Naive thymus-derived CD4-positive, alpha-beta T cell (primary cell): Measurements from ENCODE around the gene CTR9. TPM values are rescaled to one million over a fixed set of nuclear protein-coding genes. Genes with fewer than 3 reads are reported as not detected.

Experiments
- ATAC-seq: fragments of 150-1000 bp; cut with Tn5 transposase; 2 replicates; pipeline ENCODE4 v1.10.0; 2021; ENCODE audit warnings: mild to moderate bottlenecking, moderate library complexity
- CTCF ChIA-PET: fragments of 350-600 bp; sonication (Branson Sonifier 250); formaldehyde crosslinking; loops from one replicate; lab custom pipeline; 2021; ENCODE audit warnings: antibody characterized with exemption; lab: Charles Lee
- POLR2A ChIA-PET: fragments of 350-600 bp; sonication (Branson Sonifier 250); formaldehyde crosslinking; loops from one replicate; lab custom pipeline; 2021; ENCODE audit warnings: antibody characterized with exemption, inconsistent platforms; lab: Charles Lee
- DNase-seq, 9 donors: peaks; one replicate each; pipeline versions ENCODE4 v3.0.0 to v3.0.0-alpha.2; 2020 to 2022; ENCODE audit warnings: mixed read lengths in 1 of 9
- H3K27ac ChIP-seq: one replicate; pipeline ENCODE4 v1.7.0; 2013; ENCODE audit warnings: mild to moderate bottlenecking, low read depth, low read length, moderate library complexity
- H3K27me3 ChIP-seq, 2 donors: one replicate each; pipeline ENCODE4 v1.7.0; 2013; ENCODE audit warnings: low read length in 2 of 2, mild to moderate bottlenecking in 2 of 2, moderate library complexity in 2 of 2; ENCODE audit not compliant: control insufficient read depth in 2 of 2, insufficient read depth in 2 of 2
- H3K36me3 ChIP-seq, 3 experiments: 1 replicate in 2 of 3; 2 replicates in 1 of 3; pipeline ENCODE4 v1.7.0; 2013; ENCODE audit warnings: low read length in 3 of 3, mild to moderate bottlenecking in 3 of 3, moderate library complexity in 1 of 3; ENCODE audit not compliant: insufficient read depth in 3 of 3, control insufficient read depth in 2 of 3
- H3K4me1 ChIP-seq, 2 donors: one replicate each; pipeline ENCODE4 v1.7.0; 2013; ENCODE audit warnings: low read length in 2 of 2, mild to moderate bottlenecking in 2 of 2, moderate library complexity in 1 of 2; ENCODE audit not compliant: control insufficient read depth in 2 of 2, insufficient read depth in 2 of 2
- H3K4me3 ChIP-seq: 2 replicates; pipeline ENCODE4 v1.7.0; 2013; ENCODE audit warnings: mild to moderate bottlenecking, low read length
- H3K9me3 ChIP-seq, 3 experiments: 1 replicate in 2 of 3; 2 replicates in 1 of 3; pipeline ENCODE4 v1.7.0; 2013; ENCODE audit warnings: low read length in 3 of 3; ENCODE audit not compliant: control insufficient read depth in 2 of 3
- H3K27ac Mint-ChIP-seq, 9 donors: one replicate each; pipeline ENCODE4 v1.8.0; 2020 to 2022; ENCODE audit warnings: mixed read lengths in 9 of 9, mild to moderate bottlenecking in 8 of 9, moderate library complexity in 5 of 9, inconsistent platforms in 2 of 9
- H3K27me3 Mint-ChIP-seq, 5 donors: one replicate each; pipeline ENCODE4 v1.8.0; 2021 to 2022; ENCODE audit warnings: mixed read lengths in 5 of 5, mild to moderate bottlenecking in 1 of 5
- H3K36me3 Mint-ChIP-seq, 5 donors: one replicate each; pipeline ENCODE4 v1.8.0; 2020 to 2022; ENCODE audit warnings: mixed read lengths in 5 of 5, mild to moderate bottlenecking in 3 of 5, inconsistent platforms in 1 of 5
- H3K4me1 Mint-ChIP-seq, 7 donors: one replicate each; pipeline ENCODE4 v1.8.0; 2020 to 2022; ENCODE audit warnings: mixed read lengths in 7 of 7, mild to moderate bottlenecking in 3 of 7, inconsistent platforms in 1 of 7
- H3K4me3 Mint-ChIP-seq, 10 donors: one replicate each; pipeline ENCODE4 v1.8.0; 2020 to 2022; ENCODE audit warnings: mild to moderate bottlenecking in 10 of 10, mixed read lengths in 10 of 10, moderate library complexity in 6 of 10, inconsistent platforms in 2 of 10
- H3K9me3 Mint-ChIP-seq, 11 donors: one replicate each; pipeline ENCODE4 v1.8.0; 2020 to 2022; ENCODE audit warnings: mixed read lengths in 11 of 11, mild to moderate bottlenecking in 4 of 11, inconsistent platforms in 1 of 11, moderate library complexity in 1 of 11
- intact Hi-C, 2 donors: fragments of 100-400 bp; cut with micrococcal nuclease; formaldehyde crosslinking; loops; one replicate each; pipeline ENCODE4 v1.15.1; 2023
- polyA plus RNA-seq, 2 donors: library from polyadenylated mRNA; unstranded; fragments of 300-500 nt; fragmentation: Illumina TruSeq; gene quantifications; one replicate each; pipeline ENCODE4 v1.2.3, GENCODE V29; 2021
- total RNA-seq, 6 experiments: library from RNA in 5 of 6; stranded (reverse) in 5 of 6; gene quantifications; 1 replicate in 5 of 6; 2 replicates in 1 of 6; pipeline ENCODE4 v1.2.3 and lab custom pipeline; 2021 to 2026

The CTR9 gene
- total and polyA plus RNA-seq, 7 experiments from 2014 or later = 23.8 to 70.3 (median 51.7) TPM

DNA sequence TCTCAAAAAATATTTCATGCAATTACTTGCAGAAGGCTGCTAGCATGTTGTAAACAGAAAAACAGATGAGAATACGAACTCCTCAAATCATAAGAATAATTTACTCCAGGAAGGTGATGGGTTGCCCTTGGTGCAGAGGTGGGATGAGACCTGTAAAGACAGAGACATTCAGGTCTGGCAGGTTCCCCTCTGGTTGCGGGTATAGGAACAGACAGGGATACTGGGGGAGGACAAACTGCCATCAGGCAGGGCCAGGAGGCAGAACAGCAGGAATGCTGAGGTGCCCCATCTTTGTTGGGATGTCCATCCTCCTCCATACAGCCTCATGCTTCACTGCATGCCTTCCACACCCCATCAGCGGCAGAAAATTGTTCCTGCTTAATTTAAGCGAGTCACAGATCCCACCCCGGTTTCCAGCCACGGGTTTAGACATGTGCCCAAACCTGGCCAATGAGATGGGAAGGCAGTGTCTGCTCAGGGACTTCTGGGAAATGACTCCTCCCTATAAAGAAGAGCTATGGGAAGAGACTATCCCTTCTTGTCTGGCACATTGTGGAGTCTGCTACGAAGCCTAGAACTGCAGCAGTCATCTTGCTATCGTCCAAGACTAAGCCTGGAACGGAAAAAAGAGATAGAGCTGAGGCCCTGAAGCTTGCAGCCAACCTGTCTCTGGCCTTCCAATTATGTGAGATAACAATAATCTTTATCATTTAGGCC is 34.3 kb upstream of the CTR9 start:
- ChIA-PET POLR2A (no interaction called here), CTCF (no interaction called here)
- Mint-ChIP-seq H3K27me3 (peaks cover 0 to 20% (median 11%) of the 10 kb centered on the region in 5 donors), H3K9me3 (no peaks in the 10 kb centered on the region), H3K27ac (no peak overlapping the region), H3K36me3 (no peaks in the 10 kb centered on the region), H3K4me3 (no peak overlapping the region), H3K4me1 (peaks cover 0 to 3% (median 0%) of the 10 kb centered on the region in 7 donors)
- H3K9me3 ChIP-seq = no peaks in the 10 kb centered on the region
- H3K4me3 ChIP-seq = no peak overlapping the region
- intact Hi-C loops = no loop called here
- no peaks in the 10 kb centered on the region for H3K27me3 ChIP-seq
- no peaks in the 10 kb centered on the region for H3K4me1 ChIP-seq
- ATAC-seq = no peak
- H3K27ac ChIP-seq = no peak overlapping the region
- no peak for DNase-seq
- H3K36me3 ChIP-seq = no peaks in the 10 kb centered on the region

DNA sequence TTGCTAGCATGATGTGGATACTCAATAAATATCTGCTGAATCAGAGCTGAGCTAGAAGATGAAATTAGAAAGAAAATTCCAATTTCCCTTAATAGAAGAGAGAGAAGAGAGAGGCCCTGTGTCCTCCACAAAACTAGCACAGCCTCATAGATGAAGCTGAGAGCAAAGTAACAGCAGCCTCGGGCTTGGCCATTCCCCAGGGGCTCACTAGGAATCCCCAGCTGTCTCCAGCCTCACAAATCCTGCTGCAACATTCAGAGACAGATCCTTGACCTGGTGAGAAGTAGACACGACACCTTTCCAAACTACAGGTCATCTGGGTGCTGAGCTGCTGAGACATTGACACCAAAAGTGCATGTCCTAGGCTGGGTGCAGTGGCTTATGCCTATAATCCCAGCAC is 31.4 kb upstream of the CTR9 start:
- no peak for ATAC-seq

DNA sequence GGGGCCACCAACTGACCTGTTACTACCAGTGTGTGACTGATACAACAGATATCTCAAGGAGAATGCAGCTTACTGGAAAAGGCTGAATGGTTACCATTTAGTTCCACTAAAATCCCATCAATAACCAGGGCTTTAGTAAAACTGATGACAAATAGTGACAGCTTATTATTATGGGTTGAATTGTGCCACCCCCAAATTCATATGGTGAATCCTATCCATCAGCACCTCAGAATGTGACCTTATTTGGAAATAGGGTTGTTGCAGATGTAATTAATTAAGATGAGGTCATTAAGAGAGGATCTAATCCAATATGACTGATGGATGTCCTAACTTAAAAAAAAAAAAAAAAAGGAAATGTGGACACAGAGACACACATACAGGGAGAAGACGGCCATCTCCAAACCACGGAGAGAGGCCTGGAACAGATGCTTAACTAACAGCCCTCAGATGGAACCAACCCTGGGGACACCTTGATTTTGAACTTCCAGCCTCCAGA is 30.1 kb upstream of the CTR9 start:
- H3K4me3 Mint-ChIP-seq = no peak overlapping the region
- POLR2A ChIA-PET = no interaction called here

More for the DNA sequence above, 31.4 kb upstream of the CTR9 start:
- Histone ChIP-seq H3K36me3 (no peaks in the 10 kb centered on the region), H3K4me1 (no peaks in the 10 kb centered on the region), H3K9me3 (no peaks in the 10 kb centered on the region), H3K27me3 (no peaks in the 10 kb centered on the region), H3K4me3 (no peak overlapping the region), H3K27ac (no peak overlapping the region)
- H3K27ac Mint-ChIP-seq = no peak overlapping the region
- intact Hi-C loops = no loop called here
- POLR2A ChIA-PET = interaction anchor here (0.6 kb wide), 1 partner anchor 1517 kb away, joined by 4 read pairs; no protein-coding TSS in a partner anchor
- H3K4me1 Mint-ChIP-seq = peaks cover 0 to 8% (median 4%) of the 10 kb centered on the region in 7 donors
- H3K27me3 Mint-ChIP-seq = peaks cover 0 to 31% (median 15%) of the 10 kb centered on the region in 5 donors
- no peak overlapping the region for H3K4me3 Mint-ChIP-seq
- H3K9me3 Mint-ChIP-seq = no peaks in the 10 kb centered on the region
- DNase-seq = no peak
- H3K36me3 Mint-ChIP-seq = no peaks in the 10 kb centered on the region
- CTCF ChIA-PET = interaction anchor here (1.0 kb wide), 1 partner anchor 17 kb away, joined by 3 read pairs; no protein-coding TSS in a partner anchor

DNA sequence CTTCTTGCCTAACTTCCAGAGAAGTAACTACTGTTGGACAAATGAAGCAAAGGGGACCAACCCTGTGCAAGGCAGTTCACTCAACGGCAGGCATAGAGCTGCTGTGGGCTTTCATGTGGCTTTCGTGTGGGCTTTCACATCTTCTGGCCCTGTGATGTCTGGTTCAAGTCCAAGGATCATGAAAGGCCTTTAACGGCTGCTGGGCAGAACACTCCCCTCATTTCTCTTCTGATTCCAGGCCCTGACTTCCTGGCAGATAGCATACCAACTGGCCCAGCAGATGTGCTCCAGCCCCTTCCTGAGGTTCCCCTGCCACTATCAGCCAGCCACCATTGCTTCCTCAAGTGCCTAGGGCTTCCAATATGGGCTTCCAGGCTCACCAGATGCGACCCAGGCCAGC is 28.7 kb upstream of the CTR9 start:
- no peak overlapping the region for H3K4me3 Mint-ChIP-seq
- Histone ChIP-seq H3K36me3 (no peaks in the 10 kb centered on the region), H3K4me3 (no peak overlapping the region), H3K27me3 (no peaks in the 10 kb centered on the region), H3K9me3 (no peaks in the 10 kb centered on the region), H3K4me1 (peaks cover 0 to 13% of the 10 kb centered on the region in 2 donors), H3K27ac (no peak overlapping the region)
- ATAC-seq (no peak), DNase-seq (no peak)
- H3K27ac Mint-ChIP-seq = no peak overlapping the region
- peaks cover 0 to 28% (median 15%) of the 10 kb centered on the region in 5 donors for H3K27me3 Mint-ChIP-seq
- no peaks in the 10 kb centered on the region for H3K36me3 Mint-ChIP-seq
- POLR2A ChIA-PET = no interaction called here
- CTCF ChIA-PET = no interaction called here
- no peaks in the 10 kb centered on the region for H3K9me3 Mint-ChIP-seq
- intact Hi-C loops = no loop called here
- peaks cover 15 to 23% (median 20%) of the 10 kb centered on the region in 7 donors for H3K4me1 Mint-ChIP-seq

More for the DNA sequence above, 30.1 kb upstream of the CTR9 start:
- intact Hi-C loops = no loop called here
- no peaks in the 10 kb centered on the region for H3K9me3 Mint-ChIP-seq
- ATAC-seq (no peak), DNase-seq (no peak)
- CTCF ChIA-PET = no interaction called here
- H3K4me3 ChIP-seq = no peak overlapping the region
- peaks cover 9 to 18% (median 13%) of the 10 kb centered on the region in 7 donors for H3K4me1 Mint-ChIP-seq
- H3K27me3 Mint-ChIP-seq = peaks cover 0 to 31% (median 15%) of the 10 kb centered on the region in 5 donors
- H3K27me3 ChIP-seq = no peaks in the 10 kb centered on the region
- no peaks in the 10 kb centered on the region for H3K36me3 Mint-ChIP-seq
- H3K27ac Mint-ChIP-seq = no peak overlapping the region
- no peaks in the 10 kb centered on the region for H3K36me3 ChIP-seq
- H3K4me1 ChIP-seq = peaks cover 0 to 10% of the 10 kb centered on the region in 2 donors
- H3K9me3 ChIP-seq = no peaks in the 10 kb centered on the region
- no peak overlapping the region for H3K27ac ChIP-seq

DNA sequence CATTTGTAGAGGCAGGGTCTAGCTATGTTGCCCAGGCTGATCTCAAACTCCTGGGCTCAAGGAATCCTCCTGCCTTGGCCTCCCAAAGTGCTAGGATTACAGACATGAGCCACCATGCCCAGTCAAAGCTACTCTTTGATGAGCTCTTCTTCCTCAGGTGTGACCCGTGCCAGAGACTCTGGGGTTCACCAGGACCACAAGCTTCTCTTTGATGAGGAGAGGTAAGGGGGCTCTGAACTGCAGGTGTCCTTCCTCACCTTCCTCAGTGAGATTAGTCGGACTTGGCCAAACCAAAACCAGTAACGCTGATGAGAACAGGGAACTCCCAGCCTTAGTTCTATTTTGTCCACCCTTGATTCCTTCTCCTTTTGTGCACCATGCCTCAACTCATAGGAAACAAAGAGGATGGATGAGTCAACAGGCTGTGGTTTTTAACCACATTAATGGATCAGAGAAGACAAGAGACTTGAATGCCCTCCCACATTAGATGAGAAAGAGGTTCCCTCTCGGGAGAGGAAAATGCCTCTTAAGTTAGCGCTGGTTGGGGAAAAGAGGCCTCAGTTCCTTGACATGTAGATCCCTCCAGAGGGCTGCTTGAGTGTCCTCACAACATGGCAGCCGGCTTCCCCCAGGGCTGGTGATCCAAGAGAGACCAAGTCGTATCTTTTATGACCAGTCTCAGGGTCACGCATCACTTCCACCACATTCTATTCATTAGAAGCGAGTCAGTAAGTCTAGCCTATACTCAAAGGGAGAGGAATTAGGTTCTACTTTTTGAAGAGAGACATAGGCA is 25.7 kb upstream of the CTR9 start:
- Histone ChIP-seq H3K36me3 (no peaks in the 10 kb centered on the region), H3K27ac (no peak overlapping the region), H3K4me1 (peaks cover 0 to 13% of the 10 kb centered on the region in 2 donors), H3K27me3 (no peaks in the 10 kb centered on the region), H3K9me3 (no peaks in the 10 kb centered on the region), H3K4me3 (no peak overlapping the region)
- Mint-ChIP-seq H3K4me3 (peak overlapping the region in 4 of 10 donors; percentile 5 to 30 (median 22)), H3K27ac (no peak overlapping the region), H3K27me3 (peaks cover 0 to 26% (median 10%) of the 10 kb centered on the region in 5 donors), H3K9me3 (no peaks in the 10 kb centered on the region), H3K4me1 (peaks cover 15 to 27% (median 21%) of the 10 kb centered on the region in 7 donors), H3K36me3 (peaks cover 0 to 2% (median 0%) of the 10 kb centered on the region in 5 donors)
- ChIA-PET CTCF (interaction anchor here (1.0 kb wide), 1 partner anchor 11 kb away, joined by 4 read pairs; no protein-coding TSS in a partner anchor), POLR2A (no interaction called here)
- DNase-seq (peak in 5 of 9 donors; percentile 12 to 45 (median 24)), ATAC-seq (peak; percentile 88)
- intact Hi-C loops = no loop called here

DNA sequence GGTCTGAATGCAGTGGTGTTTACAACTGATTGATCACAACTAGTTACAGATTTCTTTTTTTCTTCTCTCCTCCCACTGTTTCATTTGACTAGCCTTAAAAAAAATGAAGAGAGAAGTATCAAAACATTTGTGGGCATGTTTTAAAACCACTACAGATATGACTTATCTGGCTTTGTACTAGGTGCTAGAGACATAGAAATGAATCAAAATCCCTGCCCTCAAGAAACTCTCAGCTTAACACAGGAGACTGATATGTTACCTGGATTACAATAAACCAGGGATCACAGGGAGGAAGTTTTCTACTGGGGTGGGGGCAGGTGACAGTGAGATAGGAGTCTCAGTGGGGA is 25.2 kb upstream of the CTR9 start:
- peaks cover 0 to 26% (median 12%) of the 10 kb centered on the region in 5 donors for H3K27me3 Mint-ChIP-seq
- Histone ChIP-seq H3K4me1 (peaks cover 0 to 13% of the 10 kb centered on the region in 2 donors), H3K4me3 (no peak overlapping the region), H3K27me3 (no peaks in the 10 kb centered on the region), H3K27ac (no peak overlapping the region), H3K36me3 (no peaks in the 10 kb centered on the region), H3K9me3 (no peaks in the 10 kb centered on the region)
- no peaks in the 10 kb centered on the region for H3K9me3 Mint-ChIP-seq
- H3K27ac Mint-ChIP-seq = peak overlapping the region in 1 of 9 donors; percentile 37
- CTCF ChIA-PET = interaction anchor here (1.3 kb wide), 1 partner anchor 320 kb away, joined by 4 read pairs; no protein-coding TSS in a partner anchor
- intact Hi-C loops = no loop called here
- no peak for DNase-seq
- POLR2A ChIA-PET = no interaction called here
- peaks cover 0 to 2% (median 0%) of the 10 kb centered on the region in 5 donors for H3K36me3 Mint-ChIP-seq
- ATAC-seq = peak; percentile 5
- H3K4me1 Mint-ChIP-seq = peaks cover 15 to 27% (median 21%) of the 10 kb centered on the region in 7 donors
- H3K4me3 Mint-ChIP-seq = peak overlapping the region in 3 of 10 donors; percentile 5 to 30 (median 12)
